WTC11 (cell line): Measurements from ENCODE around the gene DHPS. TPM values are rescaled to one million over a fixed set of nuclear protein-coding genes. Genes with fewer than 3 reads are reported as not detected.

Experiments
- ATAC-seq: fragments of 200-7000 bp; cut with Tn5 transposase; 2 replicates; pipeline ENCODE4 v1.10.0; 2021; ENCODE audit warnings: mild to moderate bottlenecking, moderate library complexity
- CTCF ChIA-PET: fragments of 300-600 bp; sonication (Branson Sonifier 250); formaldehyde crosslinking; loops from one replicate; lab custom pipeline; 2021; ENCODE audit warnings: antibody characterized with exemption; lab: Charles Lee
- POLR2A ChIA-PET: fragments of 350-600 bp; sonication (Branson Sonifier 250); formaldehyde crosslinking; loops from one replicate; lab custom pipeline; 2021; ENCODE audit warnings: antibody characterized with exemption; lab: Charles Lee
- DNase-seq: peaks from one replicate; pipeline ENCODE4 v3.0.0; 2021; ENCODE audit warnings: low spot score
- H3K27ac Mint-ChIP-seq: 2 replicates; pipeline ENCODE4 v1.8.0; 2021; ENCODE audit warnings: mixed read lengths
- H3K27me3 Mint-ChIP-seq: 2 replicates; pipeline ENCODE4 v1.8.0; 2021; ENCODE audit warnings: low read depth, mild to moderate bottlenecking, moderate library complexity, mixed read lengths
- H3K36me3 Mint-ChIP-seq: 2 replicates; pipeline ENCODE4 v1.8.0; 2021; ENCODE audit warnings: mixed read lengths
- H3K4me1 Mint-ChIP-seq: 2 replicates; pipeline ENCODE4 v1.8.0; 2022; ENCODE audit warnings: mixed read lengths
- H3K4me3 Mint-ChIP-seq: 2 replicates; pipeline ENCODE4 v1.8.0; 2021; ENCODE audit warnings: mild to moderate bottlenecking, moderate library complexity, mixed read lengths
- H3K9me3 Mint-ChIP-seq: 2 replicates; pipeline ENCODE4 v1.8.0; 2021; ENCODE audit warnings: mixed read lengths
- ATF1 ChIP-seq: sonication (generic); formaldehyde crosslinking; IDR thresholded peaks from 2 replicates; pipeline ENCODE4 v1.8.1; 2023; ENCODE audit warnings: mild to moderate bottlenecking, moderate library complexity, missing genetic modification reagents
- E2F1 ChIP-seq: sonication (generic); formaldehyde crosslinking; IDR thresholded peaks from 2 replicates; pipeline ENCODE4 v1.8.0; 2022; ENCODE audit warnings: mild to moderate bottlenecking, missing genetic modification reagents
- E2F5 ChIP-seq: sonication (generic); formaldehyde crosslinking; IDR thresholded peaks from 2 replicates; pipeline ENCODE4 v1.8.1; 2022; ENCODE audit warnings: mild to moderate bottlenecking, moderate library complexity, missing genetic modification reagents
- FOXP1 ChIP-seq: sonication (generic); formaldehyde crosslinking; IDR thresholded peaks from 2 replicates; pipeline ENCODE4 v1.8.0; 2022; ENCODE audit warnings: missing genetic modification reagents, mild to moderate bottlenecking, moderate library complexity, borderline replicate concordance
- FOXP4 ChIP-seq: sonication (generic); formaldehyde crosslinking; IDR thresholded peaks from 2 replicates; pipeline ENCODE4 v1.8.0; 2022; ENCODE audit warnings: mild to moderate bottlenecking, missing genetic modification reagents
- KAT7 ChIP-seq: sonication (generic); formaldehyde crosslinking; IDR thresholded peaks from 2 replicates; pipeline ENCODE4 v1.8.1; 2023; ENCODE audit warnings: missing genetic modification reagents, mild to moderate bottlenecking, borderline replicate concordance
- NFATC4 ChIP-seq: fragments of 250-450 bp; sonication (Bioruptor Pico); IDR thresholded peaks from 2 replicates; pipeline ENCODE4 v1.9.0; 2021; ENCODE audit warnings: mild to moderate bottlenecking
- NR2C2 ChIP-seq: sonication (generic); formaldehyde crosslinking; IDR thresholded peaks from 2 replicates; pipeline ENCODE4 v1.8.0; 2022; ENCODE audit warnings: mild to moderate bottlenecking, missing genetic modification reagents
- PRDM15 ChIP-seq: sonication (generic); formaldehyde crosslinking; IDR thresholded peaks from 2 replicates; pipeline ENCODE4 v1.8.0; 2022; ENCODE audit warnings: missing genetic modification reagents
- SOX15 ChIP-seq: fragments of 250-450 bp; sonication (Bioruptor Pico); IDR thresholded peaks from 2 replicates; pipeline ENCODE4 v1.9.0; 2021; ENCODE audit warnings: mild to moderate bottlenecking
- TEAD1 ChIP-seq: sonication (generic); formaldehyde crosslinking; IDR thresholded peaks from 2 replicates; pipeline ENCODE4 v1.8.0; 2022; ENCODE audit warnings: mild to moderate bottlenecking, missing genetic modification reagents
- ZNF121 ChIP-seq: sonication (generic); formaldehyde crosslinking; IDR thresholded peaks from 2 replicates; pipeline ENCODE4 v1.8.0; 2023; ENCODE audit warnings: missing genetic modification reagents
- ZNF138 ChIP-seq: sonication (generic); formaldehyde crosslinking; conservative IDR thresholded peaks from 2 replicates; pipeline ENCODE4 v1.8.1; 2022; ENCODE audit warnings: mild to moderate bottlenecking, moderate library complexity, missing genetic modification reagents
- ZNF425 ChIP-seq: fragments of 250-450 bp; sonication (Bioruptor Pico); conservative IDR thresholded peaks from 2 replicates; pipeline ENCODE4 v1.9.0; 2021; ENCODE audit warnings: mild to moderate bottlenecking
- ZNF532 ChIP-seq: fragments of 250-450 bp; sonication (Bioruptor Pico); IDR thresholded peaks from 2 replicates; pipeline ENCODE4 v1.9.0; 2021; ENCODE audit warnings: mild to moderate bottlenecking, borderline replicate concordance
- total RNA-seq: library from RNA; stranded (reverse); gene quantifications from 3 replicates; pipeline ENCODE4 v1.2.3, GENCODE V29; 2021

The DHPS gene
- total RNA-seq, 1 experiment from 2014 or later: 115 TPM

GRCh38 chr19:12648088-12648487 is 33.6 kb downstream of the DHPS start (continued):
- TF ChIP-seq E2F1 (CRISPR knock-in tag): no peak
- no peak for TF ChIP-seq ZNF425 (CRISPR knock-in tag)
- TF ChIP-seq E2F5: no peak
- TF ChIP-seq FOXP1 (CRISPR knock-in tag): peak; percentile 33; the same call in 1 of the 2 replicates
- TF ChIP-seq ZNF138 (CRISPR knock-in tag): no peak
- no peak for TF ChIP-seq SOX15 (CRISPR knock-in tag)
- TF ChIP-seq PRDM15: no peak

GRCh38 chr19:12647490-12648071 is 34.1 kb downstream of the DHPS start:
- DNase-seq: peak; percentile 95
- Mint-ChIP-seq H3K27me3 (peaks cover 11% of the 10 kb centered on the region), H3K27ac (peak overlapping the region; percentile 95), H3K36me3 (peaks cover 6% of the 10 kb centered on the region), H3K9me3 (no peaks in the 10 kb centered on the region), H3K4me3 (peak overlapping the region; percentile 76), H3K4me1 (peaks cover 11% of the 10 kb centered on the region)
- peak; percentile 92 for ATAC-seq
- POLR2A ChIA-PET: interaction anchor here (0.6 to 1.2 kb wide), 5 partner anchors 17 to 1668 kb away, joined by 3 to 7 read pairs (median 6); partner anchors contain the start of genes MAN2B1, WDR83, ZNF490 and ZNF791
- CTCF ChIA-PET: interaction anchor here (0.6 to 3.3 kb wide), 16 partner anchors 8 to 403 kb away, joined by 3 to 23 read pairs (median 6); partner anchors contain the start of genes DHPS, MAN2B1, WDR83 and ZNF490
- no peak for TF ChIP-seq KAT7 (CRISPR knock-in tag)
- TF ChIP-seq ZNF121: peak; percentile 93

- peak overlapping the region; percentile 95 for H3K27ac Mint-ChIP-seq
- no peak for ATAC-seq
- ChIA-PET POLR2A (interaction anchor here (0.6 to 1.2 kb wide), 5 partner anchors 17 to 1667 kb away, joined by 3 to 7 read pairs (median 6); partner anchors contain the start of genes MAN2B1, WDR83, ZNF490 and ZNF791), CTCF (interaction anchor here (1.0 to 3.3 kb wide), 16 partner anchors 8 to 403 kb away, joined by 3 to 23 read pairs (median 6); partner anchors contain the start of genes DHPS, MAN2B1, WDR83 and ZNF490)
- no peak for DNase-seq
- H3K4me3 Mint-ChIP-seq: peak overlapping the region; percentile 76
- H3K4me1 Mint-ChIP-seq: peaks cover 11% of the 10 kb centered on the region
- no peaks in the 10 kb centered on the region for H3K9me3 Mint-ChIP-seq
- peaks cover 11% of the 10 kb centered on the region for H3K27me3 Mint-ChIP-seq
- peaks cover 6% of the 10 kb centered on the region for H3K36me3 Mint-ChIP-seq
- TF ChIP-seq FOXP1 (CRISPR knock-in tag) (no peak), ZNF532 (CRISPR knock-in tag) (no peak), NFATC4 (CRISPR knock-in tag) (no peak), TEAD1 (CRISPR knock-in tag) (no peak), FOXP4 (CRISPR knock-in tag) (no peak), E2F5 (no peak), NR2C2 (CRISPR knock-in tag) (no peak), ATF1 (CRISPR knock-in tag) (no peak)
These were observed 34.6 kb downstream of the DHPS start for GRCh38 chr19:12647047-12647446.
